Activated naive CD4-positive, alpha-beta T cell treated with Interleukin-2 at 50 U/mL for 16 hours (primary cell): Measurements from ENCODE around the gene PPM1L.
"Not testable (repeated sequence)": the region's sequence is repeated elsewhere in the genome, so short reads cannot be mapped to it uniquely, and the experiment has no call there.

Source experiments
- DNase-seq: peaks from one replicate; pipeline ENCODE4 v3.0.0-alpha.2; 2020

Gene PPM1L

DNA sequence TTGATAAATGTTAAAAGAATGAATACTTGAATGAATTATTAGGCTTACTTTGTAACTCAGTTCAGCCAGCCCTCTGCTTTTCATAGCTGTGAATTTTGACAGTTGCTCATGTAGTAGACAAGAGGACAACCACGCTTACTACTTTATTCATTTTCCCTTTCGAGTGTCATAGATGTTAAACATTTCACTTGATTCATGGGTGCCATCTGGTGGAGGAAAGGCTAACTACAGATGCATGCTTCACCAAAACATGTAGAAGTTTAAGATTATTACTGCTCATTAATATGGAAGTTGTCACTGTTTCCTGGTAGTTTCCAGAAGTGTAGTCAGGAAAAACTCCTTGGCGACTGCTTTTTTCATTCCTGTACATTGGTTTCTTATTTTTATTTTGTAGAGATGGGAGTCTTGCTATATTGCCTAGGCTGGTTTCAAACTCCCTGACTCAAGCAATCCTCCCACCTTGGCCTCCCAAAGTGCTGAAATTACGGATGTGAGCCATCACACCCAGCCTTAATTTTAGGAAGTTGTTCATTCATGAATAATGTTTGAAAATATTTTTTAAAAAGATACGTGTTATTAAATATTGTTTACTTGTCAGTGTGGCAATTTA lies 186.0 kb downstream of the PPM1L start:
- peak; percentile 64 for DNase-seq

GRCh38 chr3:160943996-160944395 lies 188.0 kb downstream of the PPM1L start:
- DNase-seq = no peak

- no peak for DNase-seq
Observed at GRCh38 chr3:160945336-160945735, 189.3 kb downstream of the PPM1L start.

DNA sequence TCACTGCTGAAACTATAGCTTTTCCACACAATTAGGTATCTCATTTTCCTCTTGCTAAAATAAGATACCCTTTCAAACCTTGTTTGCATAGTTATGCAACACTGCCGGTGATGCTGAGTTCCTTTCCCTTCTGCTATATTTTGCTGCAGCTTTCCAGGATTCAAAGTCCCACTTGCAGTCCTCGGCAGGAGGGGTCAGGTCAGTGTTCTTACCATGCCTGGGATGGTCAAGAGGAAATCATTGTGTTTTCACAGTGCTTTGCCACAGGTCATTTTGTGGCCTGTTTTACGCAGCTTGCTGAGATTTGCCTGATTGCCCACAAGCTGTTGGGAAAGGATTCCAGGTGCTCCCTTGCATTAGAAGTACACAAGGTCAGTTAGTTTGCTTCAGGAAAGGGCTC lies 192.2 kb downstream of the PPM1L start:
- DNase-seq = no peak

DNA sequence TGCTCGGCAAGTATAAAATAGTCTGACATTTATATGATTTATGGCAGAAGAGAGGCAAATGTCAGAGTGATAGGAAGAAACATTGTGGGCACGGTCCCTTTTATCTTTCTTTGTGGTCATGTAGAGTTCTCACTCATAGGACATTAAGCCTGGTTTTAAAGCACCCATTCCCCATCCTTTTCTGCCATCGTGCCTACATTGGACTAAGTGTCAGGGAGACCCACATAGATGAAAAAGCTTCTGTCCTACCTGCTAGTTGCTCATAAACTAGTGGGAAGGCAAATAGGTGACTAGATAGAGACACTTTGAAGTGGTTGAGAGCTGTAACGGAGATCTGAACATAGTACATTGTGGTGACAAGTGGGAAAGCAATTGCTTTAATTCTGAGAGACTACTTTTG lies 193.4 kb downstream of the PPM1L start:
- DNase-seq = no peak

DNA sequence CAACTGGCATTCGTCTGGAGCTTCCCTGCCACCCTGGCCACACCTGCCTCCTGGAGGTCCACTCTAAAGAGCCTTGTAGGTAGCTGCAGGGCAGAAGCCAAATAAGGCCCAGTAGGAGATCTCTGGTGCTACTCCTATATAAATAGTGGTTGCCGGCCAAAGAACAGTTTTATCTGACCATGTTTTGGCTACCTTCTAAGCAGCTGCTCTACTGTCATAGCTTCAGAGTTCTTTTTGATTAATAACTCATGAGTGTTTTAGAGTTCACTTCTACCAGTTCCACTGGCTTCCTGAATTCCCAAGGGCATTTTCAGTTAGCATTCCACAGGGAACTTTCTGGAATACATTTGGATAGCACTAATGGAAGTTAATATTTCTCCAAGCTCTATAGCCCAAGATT lies 194.5 kb downstream of the PPM1L start:
- no peak for DNase-seq

GRCh38 chr3:160950954-160951353 lies 194.9 kb downstream of the PPM1L start:
- DNase-seq = no peak

- no peak for DNase-seq
Observed at GRCh38 chr3:160951642-160952487, 195.8 kb downstream of the PPM1L start.

- no peak for DNase-seq
Observed at GRCh38 chr3:160953686-160954085, 197.7 kb downstream of the PPM1L start.

- no peak for DNase-seq
Observed at GRCh38 chr3:160956785-160957184, 200.8 kb downstream of the PPM1L start.

DNA sequence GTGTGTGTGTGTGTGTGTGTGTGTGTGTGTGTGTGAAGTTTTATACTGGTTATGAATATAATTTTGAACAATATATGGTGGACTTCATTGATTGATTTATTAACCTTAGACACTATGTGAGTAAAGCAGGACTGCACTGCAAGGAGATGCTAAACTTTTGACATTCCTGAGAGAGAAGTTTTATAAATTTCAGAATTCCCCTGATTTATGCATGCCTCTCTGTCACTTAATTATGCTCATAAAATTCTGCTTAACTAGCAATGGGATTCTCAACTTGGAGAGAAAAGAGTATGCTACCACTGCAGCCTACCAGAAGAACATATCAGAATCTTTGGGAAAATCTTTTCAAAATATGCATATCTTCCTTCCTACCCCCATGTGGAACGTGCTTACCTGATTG lies 204.5 kb downstream of the PPM1L start:
- DNase-seq = no peak

DNA sequence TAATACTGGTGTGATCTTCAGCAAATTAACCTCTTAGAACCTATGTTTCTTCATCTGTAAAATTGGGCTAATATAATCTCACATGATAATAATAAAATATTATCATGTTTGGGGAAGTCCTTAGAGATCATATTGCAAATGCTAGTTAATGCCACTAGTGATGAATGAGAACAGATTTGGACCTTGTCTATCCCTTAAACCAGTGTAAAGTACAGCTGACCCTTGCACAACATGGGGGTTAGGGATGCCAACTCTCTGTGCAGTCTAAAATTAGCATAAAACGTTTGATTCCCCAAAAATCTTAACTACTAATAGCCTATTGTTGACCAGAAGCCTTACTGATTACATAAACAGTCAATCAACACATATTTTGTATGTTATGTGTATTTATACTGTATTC lies 207.9 kb downstream of the PPM1L start:
- no peak for DNase-seq

DNA sequence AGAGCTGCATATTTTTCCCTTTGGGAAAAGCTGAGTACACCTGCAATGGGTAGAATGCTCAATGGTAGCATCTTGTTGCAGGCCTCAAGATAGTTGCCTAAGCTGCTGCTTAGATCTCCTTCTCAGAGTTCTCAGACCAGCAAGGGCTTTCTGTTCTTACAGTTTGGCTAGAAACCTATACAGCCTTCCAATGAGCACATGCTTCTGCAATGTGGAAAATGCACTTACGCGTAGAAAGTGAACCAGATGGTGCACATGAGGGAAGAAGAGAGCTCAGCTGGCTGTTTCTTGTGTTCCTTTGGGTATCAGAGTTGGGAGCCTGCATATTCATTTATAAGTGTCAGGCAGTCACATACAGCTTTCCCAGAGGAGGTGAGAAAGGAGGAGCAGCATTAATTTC lies 212.7 kb downstream of the PPM1L start:
- no peak for DNase-seq

- DNase-seq = no peak
Observed at GRCh38 chr3:160973067-160973809, 217.2 kb downstream of the PPM1L start.

GRCh38 chr3:160977773-160978172 lies 221.7 kb downstream of the PPM1L start:
- DNase-seq = no peak

DNA sequence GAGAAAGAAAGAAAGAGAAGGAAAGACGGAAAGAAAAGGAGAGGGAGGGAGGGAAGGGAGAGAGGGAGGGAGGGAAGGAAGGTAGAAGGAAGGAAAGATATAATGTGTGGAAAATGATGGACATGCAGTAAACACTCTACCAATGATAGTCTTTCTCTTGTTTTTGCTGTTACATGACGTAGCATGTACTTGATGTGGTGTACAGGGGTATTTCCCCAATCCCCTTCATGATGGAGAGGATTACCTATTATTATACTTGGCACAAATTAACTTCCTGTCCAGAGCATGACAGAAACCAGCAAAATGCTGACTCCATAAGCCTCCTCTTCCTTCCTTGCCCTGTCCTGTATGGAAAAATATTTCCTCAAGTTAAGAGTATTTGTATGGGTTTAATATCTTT lies 224.7 kb downstream of the PPM1L start:
- DNase-seq = no peak

DNA sequence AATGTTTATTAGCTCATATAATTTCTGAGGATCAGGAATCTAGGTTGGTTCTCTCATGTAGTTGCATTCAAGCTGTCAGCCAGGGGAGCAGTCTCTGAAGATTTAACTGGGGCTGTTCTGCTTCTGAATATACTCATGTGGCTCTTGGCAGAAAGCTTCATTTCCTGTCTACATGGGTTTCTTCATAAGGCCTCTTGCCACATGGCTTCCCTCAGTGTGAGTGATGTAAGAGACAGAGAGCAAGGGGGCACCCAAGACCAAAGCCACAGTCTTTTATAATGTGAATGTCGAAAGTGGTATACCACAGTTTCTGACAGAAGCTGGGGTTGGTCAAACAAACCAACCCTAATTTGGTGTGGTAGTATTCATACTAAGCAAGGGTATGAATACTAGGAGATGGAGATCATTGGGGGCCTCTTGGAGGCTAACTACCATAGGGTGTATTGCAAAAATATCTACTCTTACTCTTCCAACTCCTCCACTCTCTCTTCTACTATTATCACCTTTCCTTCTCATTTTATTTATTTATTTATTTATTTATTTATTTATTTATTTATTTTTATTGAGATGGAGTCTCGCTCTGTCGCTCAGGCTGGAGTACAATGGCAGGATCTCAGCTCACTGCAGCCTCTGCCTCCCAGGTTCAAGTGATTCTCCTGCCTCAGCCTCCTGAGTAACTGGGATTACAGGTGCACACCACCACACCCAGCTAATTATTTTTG lies 225.3 kb downstream of the PPM1L start:
- no peak for DNase-seq

DNA sequence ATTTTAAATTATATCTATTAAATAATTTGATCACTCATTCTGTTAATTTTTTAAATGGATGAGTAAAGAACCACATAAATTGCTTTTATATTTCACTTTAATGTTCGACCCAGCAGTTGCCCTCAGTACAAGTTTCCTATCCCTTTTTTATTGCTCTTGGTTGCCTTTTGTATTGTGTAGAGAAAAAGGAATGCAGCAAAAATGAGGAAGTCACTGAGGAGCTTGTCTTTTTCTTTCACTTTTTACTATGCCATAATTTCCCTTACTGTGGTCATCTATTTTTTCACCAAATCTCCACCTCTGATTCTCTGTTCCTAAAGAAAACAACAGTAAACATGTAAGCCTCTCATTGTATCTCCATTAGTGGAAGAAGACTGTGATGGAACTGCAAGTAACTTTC lies 226.5 kb downstream of the PPM1L start:
- DNase-seq = no peak

DNA sequence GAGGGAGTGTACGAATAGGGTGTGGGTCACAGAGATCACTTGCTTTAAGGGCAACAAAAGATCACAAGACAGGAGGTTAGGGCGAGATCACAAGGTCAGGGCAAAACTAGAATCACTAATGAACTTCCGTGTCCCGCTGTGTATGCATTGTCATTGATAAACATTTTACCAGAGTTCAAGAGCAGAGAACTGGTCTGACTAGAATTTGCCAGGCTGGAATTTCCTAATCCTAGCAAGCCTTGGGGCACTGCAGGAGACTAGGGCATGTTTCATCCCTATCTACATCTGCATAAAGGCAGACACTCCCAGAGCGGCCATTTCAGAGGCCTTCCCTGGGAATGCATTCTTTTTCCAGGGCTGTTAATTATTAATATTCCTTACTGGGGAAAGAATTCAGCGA lies 227.9 kb downstream of the PPM1L start:
- not testable (repeated sequence) for DNase-seq

- DNase-seq = no peak
Observed at GRCh38 chr3:160986069-160986468, 230.0 kb downstream of the PPM1L start.

GRCh38 chr3:160987982-160988964 lies 232.2 kb downstream of the PPM1L start:
- DNase-seq = no peak

DNA sequence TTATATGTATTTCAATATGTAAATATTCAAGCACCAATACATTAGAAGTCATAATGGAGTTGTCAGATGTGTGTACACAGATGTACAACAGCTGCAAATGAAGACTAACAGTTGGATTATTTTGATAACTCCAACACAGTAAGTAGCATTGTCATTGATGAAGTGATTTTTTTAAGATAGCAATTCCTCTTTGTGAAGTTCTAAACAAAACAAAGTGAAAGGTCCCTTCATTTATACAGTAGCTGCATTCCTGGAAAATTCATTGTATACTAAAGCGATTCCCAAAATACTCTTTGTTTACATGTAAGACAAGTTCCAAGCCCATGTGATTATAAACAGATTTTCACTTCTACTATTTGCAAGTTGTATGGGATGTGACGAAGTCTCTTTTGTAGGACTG lies 234.4 kb downstream of the PPM1L start:
- DNase-seq = no peak
